ENCODE data around the gene JMJD4.

- no peak for TF ChIP-seq CTCF (IDR thresholded peaks at IDR 0.05; ENCODE audit: low read length)
- no peak for TF ChIP-seq EZH2 (optimal IDR thresholded peaks at IDR 0.05; ENCODE audit: low read depth, low read length)
These were observed 5.8 kb downstream of the JMJD4 start for GRCh38 chr1:227729144-227729880.

All from MM.1S (cell line).